Activated naive CD4-positive, alpha-beta T cell (primary cell): Measurements from ENCODE around the gene MYL12A.

ENCODE experiments used
- DNase-seq, 4 experiments: peaks; one replicate each; lab custom pipeline; 2025; lab: John Stamatoyannopoulos, UW

MYL12A gene

GRCh38 chr18:3225588-3225987 lies 22.0 kb upstream of the MYL12A start:
- no peak for DNase-seq

DNA sequence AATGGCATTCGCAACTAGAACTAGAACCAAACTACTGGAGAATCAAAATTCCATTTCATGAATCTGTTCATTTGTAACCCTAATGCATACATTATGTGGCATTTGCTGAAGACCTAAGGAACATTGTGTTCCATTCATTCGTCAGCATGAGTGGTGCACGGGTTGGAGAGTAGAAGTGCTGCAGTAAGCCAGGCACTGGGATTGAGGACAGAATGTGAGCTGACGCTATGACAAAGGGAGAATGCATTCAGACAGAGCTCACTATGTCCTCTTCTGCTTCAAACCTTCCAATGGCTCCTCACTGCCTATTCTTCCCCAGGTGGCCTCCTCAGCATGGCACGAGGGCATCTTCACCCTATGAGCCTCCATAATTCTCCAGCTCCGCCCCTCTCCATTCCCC lies 21.6 kb upstream of the MYL12A start:
- DNase-seq, result no peak

GRCh38 chr18:3230401-3231334 lies 16.9 kb upstream of the MYL12A start:
- no peak for DNase-seq

- DNase-seq, result no peak
These were observed 14.6 kb upstream of the MYL12A start for GRCh38 chr18:3233004-3233403.

GRCh38 chr18:3233433-3234168 lies 14.0 kb upstream of the MYL12A start:
- DNase-seq, result no peak

DNA sequence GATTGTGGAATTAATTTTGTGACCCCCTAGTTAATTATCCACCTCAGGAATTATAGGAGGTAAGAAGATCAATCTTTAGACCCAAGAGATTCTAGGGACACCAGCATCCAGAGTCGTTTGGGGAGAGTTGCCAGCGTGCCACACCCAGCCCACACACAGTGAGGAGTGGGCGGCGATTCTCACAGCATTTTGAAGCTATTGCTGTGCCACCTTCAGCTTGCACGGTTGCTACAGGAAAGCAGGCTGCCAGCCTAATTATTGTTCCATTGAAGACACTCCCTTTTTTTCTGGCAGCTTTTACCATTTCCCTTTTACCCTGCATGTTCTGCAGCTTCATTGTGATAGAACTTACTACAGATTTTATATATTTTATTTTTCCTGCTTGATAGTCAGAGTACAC lies 13.1 kb upstream of the MYL12A start:
- no peak for DNase-seq

DNA sequence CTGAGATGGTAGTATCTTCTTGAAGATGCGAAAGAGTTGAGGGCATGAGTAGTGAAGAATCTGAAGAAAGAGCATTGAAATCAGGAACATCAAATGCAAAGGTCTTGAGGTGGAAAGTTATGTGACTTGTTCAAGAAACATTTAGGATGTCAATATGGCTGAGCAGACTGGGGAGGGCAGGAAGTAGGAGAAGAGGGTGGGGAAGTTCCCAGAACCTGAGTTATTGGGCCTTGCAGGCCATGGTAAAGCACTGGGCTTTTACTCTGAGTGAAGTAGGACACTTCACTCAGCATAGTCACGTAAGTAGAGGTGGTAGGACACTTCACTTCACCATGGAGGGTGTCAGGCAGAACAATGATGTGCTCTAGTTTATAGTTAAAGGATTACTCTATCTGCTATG lies 11.8 kb upstream of the MYL12A start:
- DNase-seq, result no peak

- no peak for DNase-seq
These were observed 11.1 kb upstream of the MYL12A start for GRCh38 chr18:3236470-3236869.

DNA sequence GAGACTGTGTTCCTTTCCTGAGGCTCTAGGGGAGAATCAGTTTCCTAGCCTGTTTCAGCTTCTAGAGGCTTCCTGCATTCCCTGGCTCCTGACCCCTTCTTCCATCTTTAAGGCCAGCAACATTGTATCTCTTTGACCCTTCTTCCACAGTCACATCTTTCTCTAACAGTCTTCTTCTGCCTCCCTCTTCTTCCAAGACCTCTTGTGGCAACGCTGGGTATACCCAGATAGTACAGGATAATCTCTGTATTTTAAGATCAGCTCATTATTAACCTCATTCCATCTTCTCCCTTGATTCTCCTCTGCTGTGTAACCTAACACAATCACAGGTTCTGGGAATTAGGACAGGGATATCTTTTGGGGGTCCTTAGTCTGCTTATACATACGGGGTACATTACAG lies 8.9 kb upstream of the MYL12A start:
- DNase-seq, result no peak

DNA sequence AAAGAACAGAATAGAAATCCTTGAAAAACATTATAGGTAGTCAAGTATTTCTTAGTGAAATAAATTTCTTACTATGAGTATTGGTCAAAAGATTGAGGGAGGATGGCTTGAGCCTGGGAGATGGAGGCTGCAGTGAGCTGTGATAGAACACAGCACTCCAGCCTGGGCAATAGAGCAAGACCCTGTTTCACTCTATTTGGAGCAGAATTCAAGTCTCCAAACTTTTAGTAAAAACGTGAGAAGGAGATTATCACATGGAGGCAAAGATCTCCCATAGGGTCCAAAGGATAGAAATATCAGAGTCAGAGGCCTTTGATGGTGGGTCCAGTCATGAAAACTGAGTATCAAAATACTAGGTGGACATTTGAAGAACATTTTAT lies 2.4 kb upstream of the MYL12A start:
- DNase-seq, result no peak

DNA sequence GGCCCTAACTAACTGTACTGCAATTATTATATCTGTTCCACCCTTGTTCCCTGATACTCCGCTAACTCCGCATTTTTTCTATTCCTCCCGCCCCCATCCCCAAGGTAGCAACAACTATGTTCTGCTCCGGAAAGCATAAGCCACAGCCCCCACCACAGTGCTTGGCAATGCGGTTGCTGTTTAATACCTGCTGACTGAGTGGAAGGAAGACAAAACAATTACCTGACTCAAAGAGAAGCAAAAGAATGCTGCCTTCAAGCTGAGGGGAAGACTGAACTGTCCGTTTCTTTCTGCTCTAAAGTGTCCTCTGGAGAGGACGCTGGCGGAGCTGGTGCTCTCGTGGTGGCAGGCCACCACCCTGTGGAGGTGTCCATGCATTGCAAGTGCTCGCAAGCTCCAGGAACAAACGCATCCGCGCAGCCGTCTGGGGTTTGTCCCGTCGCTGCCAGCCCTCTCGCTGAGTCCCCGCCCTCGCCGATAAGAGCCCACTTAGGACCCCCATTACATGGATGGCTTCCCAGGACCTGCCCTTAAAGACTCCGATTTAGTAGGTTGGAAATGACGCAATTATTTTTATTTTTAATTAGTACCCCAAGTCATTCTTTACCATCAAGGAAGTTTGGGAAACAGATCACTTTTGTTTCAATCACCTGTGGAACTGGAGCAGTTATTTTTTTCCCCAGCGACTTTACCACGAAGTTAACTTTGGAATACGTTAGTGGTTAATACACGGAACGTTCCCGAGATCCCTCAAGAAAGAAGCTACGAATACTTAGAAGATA lies 1.6 kb upstream of the MYL12A start:
- DNase-seq, result peak; percentile 35 to 64 (median 54)

GRCh38 chr18:3246635-3247239 lies 864 bp upstream of the MYL12A start:
- peak in 1 of 4 experiments; percentile 7 for DNase-seq

DNA sequence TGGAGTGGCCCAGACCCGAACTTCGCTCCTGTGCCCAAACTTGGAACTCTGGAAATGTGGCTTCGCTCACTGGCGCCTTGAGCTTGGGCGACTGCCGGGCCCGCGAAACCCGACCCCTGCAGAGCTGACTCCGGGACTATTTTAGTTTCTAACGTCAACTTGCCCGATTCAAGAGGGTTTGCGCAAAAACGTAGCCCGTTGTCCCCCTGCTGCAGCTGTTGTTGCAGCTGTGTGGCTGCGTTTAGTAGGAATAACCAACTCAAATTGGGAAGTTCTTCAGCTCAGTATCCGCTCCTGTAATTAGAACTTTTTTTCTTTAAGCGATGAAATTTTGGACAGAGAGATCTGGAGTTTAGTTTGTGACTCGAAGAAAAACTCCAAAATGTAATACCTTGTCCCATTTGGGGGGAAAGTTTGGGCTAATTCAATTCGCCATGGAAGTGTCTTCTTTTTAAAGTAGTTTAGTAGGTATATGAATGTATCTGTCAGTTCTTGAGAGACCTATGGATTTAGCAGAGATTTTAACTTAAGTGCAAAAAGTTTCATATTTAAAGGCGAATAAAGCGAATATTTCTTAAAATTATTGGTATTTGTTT lies 559 bp downstream of the MYL12A start:
- DNase-seq, result peak in 1 of 4 experiments; percentile 39

GRCh38 chr18:3248658-3249359 lies 1.2 kb downstream of the MYL12A start:
- DNase-seq, result no peak

DNA sequence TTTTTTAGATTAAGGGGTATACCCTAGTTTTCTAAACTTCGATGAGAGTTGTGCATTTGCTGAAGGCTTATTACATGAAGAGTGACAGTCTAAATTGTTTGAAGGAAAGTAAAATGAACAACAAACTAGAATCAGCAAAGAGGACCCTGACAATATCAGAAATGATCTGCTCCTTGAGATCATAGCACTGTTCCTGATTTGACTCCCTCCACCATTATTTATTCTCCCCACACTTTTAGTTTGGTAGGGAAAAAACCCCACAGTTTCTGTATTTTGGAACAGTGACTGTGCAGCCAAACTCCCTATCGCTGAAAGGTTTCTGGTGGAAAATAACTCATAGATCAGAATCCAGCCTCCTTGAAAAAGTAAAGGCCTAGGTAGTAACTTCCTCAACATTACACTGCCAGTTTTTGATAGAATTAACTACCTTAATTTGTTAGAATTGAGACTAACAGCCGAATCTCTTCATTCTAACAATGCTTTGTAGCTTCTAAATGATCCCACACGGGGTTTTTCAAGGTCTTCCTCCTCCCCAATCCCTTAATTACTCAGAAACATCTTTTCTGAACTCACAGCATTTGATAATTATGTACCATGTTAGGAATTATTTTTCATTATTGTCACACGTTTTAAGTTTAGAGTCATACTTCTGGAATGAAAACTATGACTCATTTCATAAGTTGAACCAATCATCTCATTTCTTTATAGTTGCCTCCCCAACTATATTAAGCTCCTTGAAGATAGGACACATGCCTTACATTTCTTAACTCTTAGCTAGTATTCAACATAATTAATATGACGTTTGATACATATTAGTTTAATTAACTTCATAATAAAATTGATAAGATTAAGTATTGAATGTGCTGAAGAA lies 2.9 kb downstream of the MYL12A start:
- DNase-seq, result no peak

GRCh38 chr18:3251249-3251962 lies 3.8 kb downstream of the MYL12A start:
- no peak for DNase-seq

GRCh38 chr18:3251963-3252277 lies 4.3 kb downstream of the MYL12A start:
- no peak for DNase-seq

- DNase-seq, result no peak
These were observed 5.2 kb downstream of the MYL12A start for GRCh38 chr18:3252843-3253242.

- DNase-seq, result no peak
These were observed 7.1 kb downstream of the MYL12A start for GRCh38 chr18:3254725-3255124.
